Colonic mucosa (tissue), 4 donors: Measurements from ENCODE around the gene ZER1. TPM values are rescaled to one million over a fixed set of nuclear protein-coding genes. Genes with fewer than 3 reads are reported as not detected.
"Not testable (repeated sequence)": the region's sequence is repeated elsewhere in the genome, so short reads cannot be mapped to it uniquely, and the experiment has no call there.

Source experiments
- DNase-seq: peaks from one replicate; pipeline ENCODE4 v3.0.0-alpha.2; 2020
- H3K27ac ChIP-seq: fragments of 200-600 bp; one replicate; pipeline ENCODE4 v1.8.0; 2021
- H3K27me3 ChIP-seq: fragments of 200-600 bp; one replicate; pipeline ENCODE4 v1.8.0; 2021
- H3K36me3 ChIP-seq: fragments of 200-600 bp; one replicate; pipeline ENCODE4 v1.8.0; 2021
- H3K4me1 ChIP-seq: fragments of 200-600 bp; one replicate; pipeline ENCODE4 v1.8.0; 2021; ENCODE audit warnings: mild to moderate bottlenecking
- H3K4me3 ChIP-seq: fragments of 200-600 bp; one replicate; pipeline ENCODE4 v1.8.0; 2021
- H3K9ac ChIP-seq, 2 donors: one replicate each; pipeline ENCODE4 v1.7.0; 2013; ENCODE audit warnings: control low read depth in 2 of 2, low read depth in 2 of 2, low read length in 2 of 2
- H3K9me3 ChIP-seq: fragments of 200-600 bp; one replicate; pipeline ENCODE4 v1.8.0; 2021
- intact Hi-C: fragments of 100-400 bp; cut with DNase I; formaldehyde crosslinking; loops from one replicate; pipeline ENCODE4 v1.14.1; 2022
- total RNA-seq, 2 donors: library from RNA; stranded (reverse); fragmentation: NEBNext Ultra II Directional in 1 of 2; extraction: Animal tissue kit (Norgen Biotek cat#: 25700) in 1 of 2; gene quantifications; one replicate each; pipeline ENCODE4 v1.2.1, GENCODE V29; 2021
- TF ChIP-seq, protein P1 (sequence below): fragments of 200-600 bp; IDR thresholded peaks from one replicate; pipeline ENCODE4 v1.8.0; 2022; ENCODE audit warnings: antibody characterized with exemption, mild to moderate bottlenecking
- donor health status: healthy.
- donor health status: DM: no; HTN: no; CAD: no.
- donor health status: DM: no; HTN: no; CAD: no.

Gene ZER1
- total RNA-seq, 2 donors from 2014 or later = 35.1 to 54.7 TPM

- H3K4me3 ChIP-seq = peak within 1 kb of the TSS; percentile 100
- H3K27me3 ChIP-seq = no peaks in the 10 kb centered on the region
- peaks cover 4% of the 10 kb centered on the region for H3K4me1 ChIP-seq
- intact Hi-C loops = no loop called here
- TF ChIP-seq, protein P1, sequence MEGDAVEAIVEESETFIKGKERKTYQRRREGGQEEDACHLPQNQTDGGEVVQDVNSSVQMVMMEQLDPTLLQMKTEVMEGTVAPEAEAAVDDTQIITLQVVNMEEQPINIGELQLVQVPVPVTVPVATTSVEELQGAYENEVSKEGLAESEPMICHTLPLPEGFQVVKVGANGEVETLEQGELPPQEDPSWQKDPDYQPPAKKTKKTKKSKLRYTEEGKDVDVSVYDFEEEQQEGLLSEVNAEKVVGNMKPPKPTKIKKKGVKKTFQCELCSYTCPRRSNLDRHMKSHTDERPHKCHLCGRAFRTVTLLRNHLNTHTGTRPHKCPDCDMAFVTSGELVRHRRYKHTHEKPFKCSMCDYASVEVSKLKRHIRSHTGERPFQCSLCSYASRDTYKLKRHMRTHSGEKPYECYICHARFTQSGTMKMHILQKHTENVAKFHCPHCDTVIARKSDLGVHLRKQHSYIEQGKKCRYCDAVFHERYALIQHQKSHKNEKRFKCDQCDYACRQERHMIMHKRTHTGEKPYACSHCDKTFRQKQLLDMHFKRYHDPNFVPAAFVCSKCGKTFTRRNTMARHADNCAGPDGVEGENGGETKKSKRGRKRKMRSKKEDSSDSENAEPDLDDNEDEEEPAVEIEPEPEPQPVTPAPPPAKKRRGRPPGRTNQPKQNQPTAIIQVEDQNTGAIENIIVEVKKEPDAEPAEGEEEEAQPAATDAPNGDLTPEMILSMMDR = no peak
- DNase-seq = peak; percentile 93
- H3K9me3 ChIP-seq = no peaks in the 10 kb centered on the region
- peak within 1 kb of the TSS; percentile 77 for H3K27ac ChIP-seq
- peak within 1 kb of the TSS; percentile 86 to 87 for H3K9ac ChIP-seq
- H3K36me3 ChIP-seq = no peaks in the 10 kb centered on the region
Measured at GRCh38 chr9:128786681-128787601, 15.2 kb upstream of the ZER1 start, which contains the start of gene TBC1D13. Gene TBC1D13, plus strand, starts transcription at chr9:128787253. Its CDS starts 101 bp downstream, at chr9:128787354.

- Histone ChIP-seq H3K4me3 (no peak overlapping the region), H3K27ac (no peak overlapping the region), H3K9ac (no peak overlapping the region), H3K4me1 (peaks cover 4% of the 10 kb centered on the region), H3K27me3 (no peaks in the 10 kb centered on the region), H3K36me3 (no peaks in the 10 kb centered on the region), H3K9me3 (no peaks in the 10 kb centered on the region)
- no peak for DNase-seq
- intact Hi-C loops = no loop called here
- TF ChIP-seq, protein P1 = no peak
Measured at GRCh38 chr9:128785427-128785826, 13.7 kb upstream of the ZER1 start.

DNA sequence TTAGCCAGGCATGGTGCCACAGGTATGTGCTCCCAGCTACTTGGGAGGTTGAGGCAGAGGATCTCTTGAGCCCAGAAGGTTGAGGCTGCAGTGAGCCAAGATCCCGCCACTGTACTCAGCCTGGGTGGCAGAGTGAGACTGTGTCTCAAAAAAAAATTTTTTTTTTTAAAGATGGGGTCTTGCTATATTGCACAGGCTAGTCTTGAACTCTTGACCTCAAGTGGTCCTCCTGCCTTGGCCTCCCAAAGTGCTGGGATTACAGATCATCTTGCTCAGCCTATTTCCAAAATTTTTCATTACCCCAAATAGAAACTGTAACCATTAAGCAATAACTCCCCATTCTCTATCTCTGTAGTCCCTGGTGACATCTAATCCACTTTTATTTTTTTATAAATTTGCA is 10.9 kb upstream of the ZER1 start:
- H3K9ac ChIP-seq = no peak overlapping the region
- no peak for DNase-seq
- no peak overlapping the region for H3K27ac ChIP-seq
- H3K9me3 ChIP-seq = no peaks in the 10 kb centered on the region
- H3K4me3 ChIP-seq = no peak overlapping the region
- intact Hi-C loops = no loop called here
- no peaks in the 10 kb centered on the region for H3K36me3 ChIP-seq
- no peaks in the 10 kb centered on the region for H3K27me3 ChIP-seq
- no peaks in the 10 kb centered on the region for H3K4me1 ChIP-seq
- TF ChIP-seq, protein P1 = no peak

DNA sequence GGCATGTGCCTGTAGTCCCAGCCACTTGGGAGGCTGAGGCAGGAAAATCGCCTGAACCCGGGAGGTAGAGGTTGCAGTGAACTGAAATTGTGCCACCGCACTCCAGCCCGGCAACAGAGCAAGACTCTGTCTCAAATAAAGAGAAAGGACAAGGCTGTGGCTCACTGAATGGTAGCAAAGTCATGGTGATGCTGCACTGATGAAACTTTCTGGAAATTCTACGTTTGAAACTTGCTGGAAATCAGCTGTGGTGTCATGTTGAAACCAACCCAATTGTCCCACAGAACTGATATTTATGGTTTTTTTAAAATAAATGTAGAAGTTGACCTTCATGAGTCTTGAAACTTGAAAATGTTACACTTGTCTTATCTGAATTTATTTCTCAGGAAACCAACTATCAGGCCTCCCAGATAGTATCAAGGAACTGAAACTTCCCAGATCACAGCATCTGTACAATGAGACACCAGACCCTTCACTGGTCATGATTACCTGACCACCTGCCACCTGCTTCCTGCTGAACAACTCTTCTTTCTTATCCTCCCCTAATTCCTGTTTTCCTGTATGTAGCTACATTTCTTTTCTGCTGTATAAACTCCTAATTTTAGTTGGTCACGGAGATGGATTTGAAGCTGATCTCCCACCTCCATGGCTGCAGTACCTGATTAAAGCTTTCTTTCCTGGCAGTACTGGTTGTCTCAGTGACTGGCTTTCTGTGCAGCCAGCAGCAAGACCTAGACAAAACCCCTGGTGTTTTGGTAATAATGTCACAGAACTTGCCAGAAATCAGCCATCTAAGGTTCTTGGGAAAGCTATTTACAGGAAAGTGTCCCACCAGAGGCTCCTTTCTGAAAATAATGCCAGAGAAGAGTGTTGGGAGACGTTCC is 9.7 kb upstream of the ZER1 start:
- Histone ChIP-seq H3K36me3 (no peaks in the 10 kb centered on the region), H3K27ac (no peak overlapping the region)

GRCh38 chr9:128780093-128780492 is 8.4 kb upstream of the ZER1 start:
- H3K27me3 ChIP-seq, H3K4me1 ChIP-seq, H3K27ac ChIP-seq, H3K9ac ChIP-seq, DNase-seq, intact Hi-C loops, H3K36me3 ChIP-seq, H3K9me3 ChIP-seq, H3K4me3 ChIP-seq: not testable (repeated sequence)

More for the DNA sequence above, 9.7 kb upstream of the ZER1 start:
- no peak for DNase-seq
- Histone ChIP-seq H3K27me3 (no peaks in the 10 kb centered on the region), H3K4me1 (no peaks in the 10 kb centered on the region), H3K9me3 (no peaks in the 10 kb centered on the region), H3K9ac (no peak overlapping the region), H3K4me3 (no peak overlapping the region)
- intact Hi-C loops = no loop called here
- TF ChIP-seq, protein P1 = no peak
